Stomach (tissue), 9 donors: ENCODE data around the gene PPP1R37. TPM values are rescaled to one million over a fixed set of nuclear protein-coding genes. Genes with fewer than 3 reads are reported as not detected.
A peak's percentile ranks its signal among the peaks of the same experiment; 100 is the strongest.

Experiments
- DNase-seq, 2 donors: peaks; one replicate each; pipeline versions ENCODE4 v3.0.0 to v3.0.0-alpha.2; 2013 to 2019
- H3K27ac ChIP-seq, 5 donors: fragments of 200-600 bp in 4 of 5; sonication (generic) in 4 of 5; one replicate each; pipeline ENCODE4 v1.5.1; 2013 to 2019; ENCODE audit warnings: mild to moderate bottlenecking in 1 of 5, moderate library complexity in 1 of 5
- H3K27me3 ChIP-seq, 3 donors: fragments of 200-600 bp; sonication (generic); one replicate each; pipeline ENCODE4 v1.5.1; 2017 to 2019; ENCODE audit warnings: mixed run types in 1 of 3
- H3K36me3 ChIP-seq, 4 donors: fragments of 200-600 bp; sonication (generic); 1 replicate in 3 of 4; 2 replicates in 1 of 4; pipeline ENCODE4 v1.5.1; 2016 to 2019
- H3K4me1 ChIP-seq, 4 donors: fragments of 200-600 bp; sonication (generic); one replicate each; pipeline ENCODE4 v1.5.1; 2016 to 2019
- H3K4me3 ChIP-seq, 4 donors: fragments of 200-600 bp; sonication (generic) in 3 of 4; one replicate each; pipeline ENCODE4 v1.5.1; 2016 to 2019; ENCODE audit warnings: mild to moderate bottlenecking in 1 of 4
- H3K9me3 ChIP-seq, 4 donors: fragments of 200-600 bp; sonication (generic); one replicate each; pipeline ENCODE4 v1.5.1; 2016 to 2019
- EP300 ChIP-seq: sonication (generic); formaldehyde crosslinking; IDR thresholded peaks from one replicate; pipeline ENCODE4 v1.6.1; 2017; ENCODE audit warnings: antibody characterized with exemption
- POLR2A ChIP-seq, 4 donors: fragments of 450-650 bp; IDR thresholded peaks; one replicate each; pipeline ENCODE4 v1.6.1; 2016; ENCODE audit warnings: antibody characterized with exemption in 4 of 4, control low read depth in 2 of 4, mild to moderate bottlenecking in 1 of 4, moderate library complexity in 1 of 4
- POLR2AphosphoS5 ChIP-seq, 3 donors: sonication (generic); formaldehyde crosslinking; IDR thresholded peaks; one replicate each; pipeline ENCODE4 v1.6.1; 2016; ENCODE audit warnings: antibody characterized with exemption in 3 of 3
- WGBS, 5 donors: extraction: QIAGEN DNeasy Blood & Tissue Kit in 3 of 5; methylation state at CpG; one replicate each; pipeline versions ENCODE4 v1.1.5 to v1.1.7; 2013 to 2018; 5-methylcytosine and 5-hydroxymethylcytosine counted together
- intact Hi-C: fragments of 100-400 bp; cut with DNase I; formaldehyde crosslinking; loops from one replicate; pipeline ENCODE4 v1.15.1; 2023; ENCODE audit warnings: low total_unique reads
- polyA plus RNA-seq, 3 donors: library from polyadenylated mRNA; stranded (reverse); fragments of 200-250 nt; gene quantifications; one replicate each; pipeline ENCODE4 v1.2.3, GENCODE V29; 2013
- total RNA-seq, 5 donors: library from RNA; depleted of rRNA; stranded (reverse); fragments of >200 nt; gene quantifications; one replicate each; pipeline versions ENCODE4 v1.1.0 to v1.2.3, GENCODE V29; 2014 to 2016
- TF ChIP-seq, protein P1 (sequence below), 7 experiments: fragments of 450-650 bp in 4 of 7; fragments of 200-600 bp in 3 of 7; sonication (generic) in 3 of 7; IDR thresholded peaks; one replicate each; pipeline ENCODE4 v1.5.1; 2016 to 2019; ENCODE audit warnings: antibody characterized with exemption in 7 of 7, control low read depth in 2 of 7, mild to moderate bottlenecking in 1 of 7
- donor health status: healthy with polysubstance abuse.
- donor health status: Bipolar disorder and iron deficiency.
- donor health status: healthy.

Gene PPP1R37
- total and polyA plus RNA-seq, 8 donors: 25.7 to 268 (median 53.9) TPM

DNA sequence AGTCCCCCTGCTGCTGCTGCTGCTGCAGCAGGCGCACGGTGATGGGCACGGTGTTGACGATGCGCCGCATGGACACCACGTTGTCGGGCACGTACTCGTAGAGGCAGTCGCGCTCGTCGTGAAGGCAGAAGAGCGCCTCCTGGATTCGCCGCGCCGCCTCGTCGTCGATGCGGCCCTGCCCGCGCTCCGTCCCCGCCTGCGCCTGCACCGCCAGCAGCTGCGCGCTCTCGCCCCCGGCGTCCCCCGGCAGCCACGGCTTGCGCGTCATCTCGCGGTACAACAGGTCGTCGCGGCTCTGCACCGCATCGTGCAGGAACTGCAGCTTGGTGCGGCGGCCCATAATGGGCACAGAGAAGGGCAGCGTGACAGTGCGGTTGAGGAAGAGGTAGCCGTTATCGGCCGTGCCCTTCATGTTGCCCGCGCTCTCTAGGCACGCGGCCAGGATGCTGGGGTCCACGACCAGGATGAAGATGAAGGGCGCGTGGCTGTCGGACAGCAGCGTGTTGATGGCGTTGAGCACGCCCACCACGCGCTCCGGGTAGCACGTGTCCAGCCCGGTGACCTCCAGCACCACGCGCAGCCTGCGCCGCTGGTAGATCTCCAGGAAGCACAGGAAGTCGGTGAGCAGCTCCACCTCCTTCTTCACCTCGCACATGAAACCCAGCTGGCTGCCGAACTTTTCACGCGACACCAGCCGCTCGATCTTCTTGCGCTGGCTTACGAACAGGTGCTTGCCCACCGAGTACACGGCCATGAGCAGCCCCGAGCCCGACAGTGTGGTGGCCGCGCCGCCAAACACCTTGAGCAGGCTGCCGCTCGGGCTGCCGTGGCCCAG lies 59.7 kb downstream of the PPP1R37 start:
- no peak for TF ChIP-seq EP300
- peak in 2 of 3 donors; percentile 8 to 16 for TF ChIP-seq POLR2AphosphoS5 (IDR thresholded peaks at IDR 0.05)
- TF ChIP-seq, protein P1, sequence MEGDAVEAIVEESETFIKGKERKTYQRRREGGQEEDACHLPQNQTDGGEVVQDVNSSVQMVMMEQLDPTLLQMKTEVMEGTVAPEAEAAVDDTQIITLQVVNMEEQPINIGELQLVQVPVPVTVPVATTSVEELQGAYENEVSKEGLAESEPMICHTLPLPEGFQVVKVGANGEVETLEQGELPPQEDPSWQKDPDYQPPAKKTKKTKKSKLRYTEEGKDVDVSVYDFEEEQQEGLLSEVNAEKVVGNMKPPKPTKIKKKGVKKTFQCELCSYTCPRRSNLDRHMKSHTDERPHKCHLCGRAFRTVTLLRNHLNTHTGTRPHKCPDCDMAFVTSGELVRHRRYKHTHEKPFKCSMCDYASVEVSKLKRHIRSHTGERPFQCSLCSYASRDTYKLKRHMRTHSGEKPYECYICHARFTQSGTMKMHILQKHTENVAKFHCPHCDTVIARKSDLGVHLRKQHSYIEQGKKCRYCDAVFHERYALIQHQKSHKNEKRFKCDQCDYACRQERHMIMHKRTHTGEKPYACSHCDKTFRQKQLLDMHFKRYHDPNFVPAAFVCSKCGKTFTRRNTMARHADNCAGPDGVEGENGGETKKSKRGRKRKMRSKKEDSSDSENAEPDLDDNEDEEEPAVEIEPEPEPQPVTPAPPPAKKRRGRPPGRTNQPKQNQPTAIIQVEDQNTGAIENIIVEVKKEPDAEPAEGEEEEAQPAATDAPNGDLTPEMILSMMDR (IDR thresholded peaks at IDR 0.05): no peak
- no peak for TF ChIP-seq POLR2A (IDR thresholded peaks at IDR 0.05)
- H3K27ac ChIP-seq: no peak overlapping the region
- intact Hi-C loops: no loop called here
- peaks cover 0 to 4% (median 0%) of the 10 kb centered on the region in 4 donors for H3K9me3 ChIP-seq
- peaks cover 0 to 56% (median 23%) of the 10 kb centered on the region in 3 donors for H3K27me3 ChIP-seq
- H3K4me1 ChIP-seq: peaks cover 26 to 41% (median 31%) of the 10 kb centered on the region in 4 donors
- 2 to 10% (median 3%) methylated on average over 45 to 91 of the region's 91 CpGs for WGBS, 5 donors
- H3K4me3 ChIP-seq: peak overlapping the region; percentile 25 to 45 (median 33)
- peak; percentile 58 to 85 for DNase-seq
- peaks cover under 1 to 17% (median 5%) of the 10 kb centered on the region in 4 donors for H3K36me3 ChIP-seq

DNA sequence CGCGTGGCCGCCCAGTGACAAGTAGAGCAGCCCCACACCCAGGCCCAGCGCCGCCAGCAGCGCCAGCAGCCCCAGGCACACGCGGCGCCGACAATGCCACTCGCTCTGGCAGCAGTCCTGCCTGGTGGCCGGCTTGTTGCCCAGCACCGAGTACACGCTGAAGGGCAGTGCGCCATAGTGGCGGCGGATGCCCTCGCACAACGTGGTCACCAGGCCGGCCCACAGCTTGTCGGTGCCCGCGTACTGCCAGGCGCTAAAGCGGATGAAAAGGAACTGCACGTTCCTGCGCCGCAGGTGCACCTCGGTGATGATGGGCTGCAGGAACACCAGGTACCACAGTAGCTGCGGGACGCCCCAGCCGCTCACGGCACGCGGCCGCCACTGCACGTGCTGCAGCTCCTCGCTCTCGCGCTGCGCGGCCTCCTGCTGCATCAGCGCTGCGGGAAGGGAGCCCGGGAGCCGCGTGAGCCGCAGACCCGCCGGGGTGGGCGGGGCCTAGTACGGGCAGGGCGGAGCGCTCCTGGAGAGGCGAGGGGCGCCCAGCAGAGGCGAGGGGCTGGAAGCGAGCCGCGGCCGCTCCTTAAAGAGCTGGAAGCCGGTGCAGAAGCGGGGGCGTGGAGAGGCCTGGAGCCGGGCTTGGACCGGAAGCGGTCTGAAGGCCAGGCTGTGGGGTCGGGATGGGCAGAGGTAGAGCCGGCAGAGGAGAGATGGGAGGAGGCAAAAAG lies 60.5 kb downstream of the PPP1R37 start:
- intact Hi-C loops: no loop called here
- H3K9me3 ChIP-seq: peaks cover 0 to 4% (median 0%) of the 10 kb centered on the region in 4 donors
- 1 to 4% (median 2%) methylated on average over 26 to 69 of the region's 69 CpGs for WGBS, 5 donors
- TF ChIP-seq, protein P1 (IDR thresholded peaks at IDR 0.05): no peak
- no peak for TF ChIP-seq EP300
- no peak for TF ChIP-seq POLR2A (IDR thresholded peaks at IDR 0.05)
- TF ChIP-seq POLR2AphosphoS5 (IDR thresholded peaks at IDR 0.05): no peak
- DNase-seq: peak; percentile 47 to 89
- peaks cover 0 to 64% (median 28%) of the 10 kb centered on the region in 3 donors for H3K27me3 ChIP-seq
- H3K4me1 ChIP-seq: peaks cover 26 to 41% (median 31%) of the 10 kb centered on the region in 4 donors
- no peak overlapping the region for H3K27ac ChIP-seq
- H3K36me3 ChIP-seq: peaks cover 0 to 9% (median under 1%) of the 10 kb centered on the region in 4 donors
- peak overlapping the region; percentile 25 to 45 (median 33) for H3K4me3 ChIP-seq

DNA sequence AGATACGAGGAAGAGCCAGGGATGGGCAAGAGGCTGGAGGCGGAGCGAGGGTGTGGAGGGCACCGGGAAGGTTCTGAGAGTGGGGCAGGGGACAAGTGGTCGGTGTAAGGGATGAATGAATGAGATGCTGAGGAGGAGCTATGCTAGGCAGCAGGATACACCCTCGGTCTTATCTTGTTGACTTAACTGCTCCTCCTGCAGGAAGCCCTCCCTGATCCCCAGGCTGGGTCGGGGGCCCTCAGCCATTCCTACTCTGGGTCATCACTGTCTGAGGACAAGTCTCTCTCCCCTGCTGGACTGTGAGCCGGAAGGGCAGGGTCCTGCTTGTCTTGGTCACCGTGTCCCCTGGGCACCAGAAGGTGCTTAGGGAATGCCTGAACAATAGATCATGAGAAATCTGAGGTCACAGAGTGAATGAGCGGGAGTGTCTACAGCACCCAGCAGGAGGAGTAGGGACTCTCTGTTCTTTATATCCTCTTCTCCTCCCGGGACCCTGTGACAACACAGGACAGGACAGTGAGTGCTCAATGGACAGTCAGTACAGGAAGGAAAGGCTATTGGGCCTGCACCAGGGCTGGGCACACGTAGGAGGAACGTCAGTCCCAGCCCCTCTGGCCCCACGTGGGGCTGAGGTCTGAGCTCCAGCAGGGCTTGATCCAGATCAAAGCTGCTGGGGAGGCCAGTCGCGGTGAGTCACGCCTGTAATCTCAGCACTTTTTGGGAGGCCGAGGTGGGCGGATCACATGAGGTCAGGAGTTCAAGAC lies 61.3 kb downstream of the PPP1R37 start:
- 36 to 59% (median 43%) methylated on average over 17 to 19 of the region's 19 CpGs for WGBS, 5 donors
- Histone ChIP-seq H3K4me1 (peaks cover 26 to 41% (median 31%) of the 10 kb centered on the region in 4 donors), H3K27me3 (peaks cover 0 to 71% (median 33%) of the 10 kb centered on the region in 3 donors), H3K27ac (no peak overlapping the region), H3K4me3 (peak overlapping the region in 3 of 4 donors; percentile 33 to 45 (median 33)), H3K9me3 (peaks cover 0 to 4% (median 0%) of the 10 kb centered on the region in 4 donors), H3K36me3 (peaks cover 0 to 2% (median 0%) of the 10 kb centered on the region in 4 donors)
- intact Hi-C loops: no loop called here
- TF ChIP-seq, protein P1 (IDR thresholded peaks at IDR 0.05): no peak
- TF ChIP-seq EP300 (no peak), POLR2A (IDR thresholded peaks at IDR 0.05) (no peak), POLR2AphosphoS5 (IDR thresholded peaks at IDR 0.05) (no peak)
- peak in 1 of 2 donors; percentile 69 for DNase-seq
